ENCODE data around the gene HEATR5A. TPM values are rescaled to one million over a fixed set of nuclear protein-coding genes. Genes with fewer than 3 reads are reported as not detected.
A peak's percentile ranks its signal among the peaks of the same experiment; 100 is the strongest.

The HEATR5A gene
- total and polyA plus RNA-seq, 2 of the 13 experiments (the other 11 are each of a cell fraction or from before 2014, with no cell fraction given), result 36.4 to 105 TPM

- TF ChIP-seq PRDM15 (CRISPR knock-in tag; IDR thresholded peaks at IDR 0.05) (no peak), RBFOX2 (IDR thresholded peaks at IDR 0.05; ENCODE audit: low read depth, low read length) (no peak), ZNF616 (CRISPR knock-in tag; IDR thresholded peaks at IDR 0.05; ENCODE audit: low read depth) (no peak), TFE3 (CRISPR knock-in tag; IDR thresholded peaks at IDR 0.05) (no peak), ATF5 (CRISPR knock-in tag; IDR thresholded peaks at IDR 0.05; ENCODE audit: low read depth) (0 out of 2 replicates have a peak, but pooled peaks have one; percentile 13), REL (CRISPR knock-in tag; conservative IDR thresholded peaks at IDR 0.05) (no peak), ZNF572 (CRISPR knock-in tag; IDR thresholded peaks at IDR 0.05) (no peak), ZBTB3 (CRISPR knock-in tag; IDR thresholded peaks at IDR 0.05; ENCODE audit: borderline replicate concordance, low read depth) (0 out of 2 replicates have a peak, but pooled peaks have one; percentile 58), HNF1A (IDR thresholded peaks at IDR 0.05; ENCODE audit: low read depth) (no peak), HNF1A (CRISPR knock-in tag; IDR thresholded peaks at IDR 0.05; ENCODE audit: borderline replicate concordance) (no peak), ZNF343 (CRISPR knock-in tag; IDR thresholded peaks at IDR 0.05) (0 out of 2 replicates have a peak, but pooled peaks have one; percentile 52), LCORL (IDR thresholded peaks at IDR 0.05) (no peak), LCORL (CRISPR knock-in tag; IDR thresholded peaks at IDR 0.05) (no peak), SIX1 (CRISPR knock-in tag; IDR thresholded peaks at IDR 0.05; ENCODE audit: borderline replicate concordance) (no peak), MXD1 (CRISPR knock-in tag; IDR thresholded peaks at IDR 0.05) (no peak), ZNF251 (CRISPR knock-in tag; IDR thresholded peaks at IDR 0.05) (no peak), TOE1 (CRISPR knock-in tag; IDR thresholded peaks at IDR 0.05) (no peak), ZNF670 (CRISPR knock-in tag; IDR thresholded peaks at IDR 0.05; ENCODE audit: borderline replicate concordance) (no peak)
Measured at GRCh38 chr14:31278883-31279282, 141.5 kb downstream of the HEATR5A start (continued).
